NK-92 treated with Interleukin-12 subunit alpha and Interleukin-12 subunit beta, amount 100 ng/mL, for 24 hours (cell line): ENCODE measurements around the gene MYBPC1.
"Not testable (repeated sequence)": the region's sequence is repeated elsewhere in the genome, so short reads cannot be mapped to it uniquely, and the experiment has no call there.

ENCODE experiments used
- DNase-seq: peaks from one replicate; lab custom pipeline; 2025; lab: John Stamatoyannopoulos, UW

Gene MYBPC1, protein sequence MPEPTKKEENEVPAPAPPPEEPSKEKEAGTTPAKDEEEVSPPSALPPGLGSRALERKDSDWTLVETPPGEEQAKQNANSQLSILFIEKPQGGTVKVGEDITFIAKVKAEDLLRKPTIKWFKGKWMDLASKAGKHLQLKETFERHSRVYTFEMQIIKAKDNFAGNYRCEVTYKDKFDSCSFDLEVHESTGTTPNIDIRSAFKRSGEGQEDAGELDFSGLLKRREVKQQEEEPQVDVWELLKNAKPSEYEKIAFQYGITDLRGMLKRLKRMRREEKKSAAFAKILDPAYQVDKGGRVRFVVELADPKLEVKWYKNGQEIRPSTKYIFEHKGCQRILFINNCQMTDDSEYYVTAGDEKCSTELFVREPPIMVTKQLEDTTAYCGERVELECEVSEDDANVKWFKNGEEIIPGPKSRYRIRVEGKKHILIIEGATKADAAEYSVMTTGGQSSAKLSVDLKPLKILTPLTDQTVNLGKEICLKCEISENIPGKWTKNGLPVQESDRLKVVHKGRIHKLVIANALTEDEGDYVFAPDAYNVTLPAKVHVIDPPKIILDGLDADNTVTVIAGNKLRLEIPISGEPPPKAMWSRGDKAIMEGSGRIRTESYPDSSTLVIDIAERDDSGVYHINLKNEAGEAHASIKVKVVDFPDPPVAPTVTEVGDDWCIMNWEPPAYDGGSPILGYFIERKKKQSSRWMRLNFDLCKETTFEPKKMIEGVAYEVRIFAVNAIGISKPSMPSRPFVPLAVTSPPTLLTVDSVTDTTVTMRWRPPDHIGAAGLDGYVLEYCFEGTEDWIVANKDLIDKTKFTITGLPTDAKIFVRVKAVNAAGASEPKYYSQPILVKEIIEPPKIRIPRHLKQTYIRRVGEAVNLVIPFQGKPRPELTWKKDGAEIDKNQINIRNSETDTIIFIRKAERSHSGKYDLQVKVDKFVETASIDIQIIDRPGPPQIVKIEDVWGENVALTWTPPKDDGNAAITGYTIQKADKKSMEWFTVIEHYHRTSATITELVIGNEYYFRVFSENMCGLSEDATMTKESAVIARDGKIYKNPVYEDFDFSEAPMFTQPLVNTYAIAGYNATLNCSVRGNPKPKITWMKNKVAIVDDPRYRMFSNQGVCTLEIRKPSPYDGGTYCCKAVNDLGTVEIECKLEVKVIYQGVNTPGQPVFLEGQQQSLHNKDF

DNA sequence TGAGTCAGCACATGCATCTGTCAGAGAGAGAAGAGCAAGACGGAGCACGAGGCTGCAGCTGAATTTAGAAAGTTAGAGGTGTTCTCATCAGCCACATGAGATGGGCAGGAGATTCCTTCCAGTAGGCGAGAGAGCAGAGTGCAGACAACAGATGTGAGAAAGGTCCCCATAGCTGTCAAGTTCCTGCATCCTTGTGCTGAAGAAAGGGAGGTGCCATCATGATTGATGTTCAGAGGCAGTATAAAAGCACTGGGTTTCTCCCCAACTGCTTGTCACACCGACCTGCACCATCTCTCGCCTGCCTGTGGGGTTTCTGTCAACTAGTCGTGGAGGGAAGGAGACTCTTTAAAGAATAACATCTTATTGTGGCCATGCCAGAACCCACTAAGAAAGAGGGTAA lies at the start of gene MYBPC1:
TSS of gene MYBPC1 (plus strand) at position 272 of the 400 bp plus-strand sequence. CDS start at position 372, 100 bp downstream.
- DNase-seq, result no peak

DNA sequence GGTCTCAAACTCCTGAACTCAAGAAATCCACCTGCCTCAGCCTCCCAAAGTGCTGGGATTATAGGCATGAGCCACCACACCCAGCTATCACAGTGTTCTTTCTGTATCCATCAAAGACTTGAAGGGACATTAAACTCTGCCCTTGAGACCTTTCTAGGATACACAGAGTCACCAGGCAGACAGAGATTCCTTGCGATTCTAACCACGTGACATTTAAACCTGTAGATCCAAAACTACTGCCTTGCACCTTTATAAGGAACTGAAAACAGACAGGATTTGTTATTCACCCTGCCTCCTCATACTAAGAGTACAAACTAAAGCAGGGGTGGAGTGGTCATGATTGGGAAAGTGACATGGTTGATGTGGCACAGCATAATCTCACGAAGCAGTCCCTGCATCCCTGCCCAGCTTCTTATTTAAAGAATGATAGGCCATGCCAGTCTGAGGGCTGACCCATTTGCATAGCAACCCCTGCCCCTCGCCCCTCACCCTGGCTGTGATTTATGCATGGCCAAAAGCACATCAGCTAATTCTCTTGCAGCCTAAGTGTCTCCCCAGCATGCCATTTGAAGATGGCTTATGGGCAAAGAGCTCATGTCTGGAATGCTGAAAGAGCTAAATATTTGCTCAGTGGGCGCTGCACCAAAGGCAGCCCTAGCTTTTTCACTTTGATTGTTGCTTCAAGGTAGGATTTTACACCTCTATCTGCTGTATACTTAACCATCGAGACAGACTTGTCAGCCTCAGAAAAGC lies 43.2 kb upstream of the MYBPC1 start:
- DNase-seq, result no peak

DNA sequence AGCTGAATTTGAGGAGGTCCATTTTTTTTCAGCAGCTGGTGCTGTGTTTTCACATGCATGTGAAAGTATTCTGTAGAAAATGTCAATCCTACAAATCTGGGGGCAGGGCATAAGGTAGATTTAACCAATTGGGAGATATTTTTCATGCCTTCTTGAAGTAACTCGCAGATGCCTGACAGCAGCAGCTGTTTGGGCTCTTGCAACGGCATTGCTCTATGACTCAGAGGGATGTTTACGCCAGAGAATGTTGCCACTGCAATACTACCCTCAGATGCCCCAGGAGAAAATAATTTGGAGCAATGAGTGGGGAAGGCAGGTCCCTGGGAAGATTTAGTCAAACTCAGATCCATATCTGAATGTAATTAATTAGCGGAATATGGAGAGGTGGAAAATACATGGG lies 42.5 kb upstream of the MYBPC1 start:
- DNase-seq, result no peak

DNA sequence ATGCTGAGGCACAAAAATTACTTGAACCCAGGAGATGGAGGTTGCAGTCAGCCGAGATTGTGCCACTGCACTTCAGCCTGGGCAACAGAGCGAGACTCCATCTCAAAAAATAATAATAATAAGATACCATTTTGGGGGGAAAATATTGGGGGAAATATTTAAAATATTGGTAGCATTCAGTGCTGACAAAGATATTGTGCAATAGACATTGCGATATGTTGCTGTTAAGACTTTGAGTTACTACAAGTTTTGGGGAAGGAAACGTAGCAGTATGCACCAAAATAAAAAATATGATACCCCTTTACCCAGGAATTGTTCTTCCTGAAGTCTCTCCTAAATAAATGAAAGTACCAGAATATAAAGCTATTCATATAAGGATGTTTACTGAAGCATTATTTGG lies 37.7 kb upstream of the MYBPC1 start:
- no peak for DNase-seq

DNA sequence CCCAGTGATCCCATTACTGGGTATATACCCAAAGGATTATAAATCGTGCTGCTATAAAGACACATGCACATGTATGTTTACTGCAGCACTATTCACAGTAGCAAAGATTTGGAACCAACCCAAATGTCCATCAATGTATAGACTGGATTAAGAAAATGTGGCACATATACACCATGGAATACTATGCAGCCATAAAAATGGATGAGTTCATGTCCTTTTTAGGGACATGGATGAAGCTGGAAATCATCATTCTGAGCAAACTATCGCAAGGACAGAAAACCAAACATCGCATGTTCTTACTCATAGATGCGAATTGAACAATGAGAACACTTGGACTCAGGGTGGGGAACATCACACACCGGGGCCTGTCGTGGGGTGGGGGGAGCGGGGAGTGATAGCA lies 36.0 kb upstream of the MYBPC1 start:
- DNase-seq, result not testable (repeated sequence)

DNA sequence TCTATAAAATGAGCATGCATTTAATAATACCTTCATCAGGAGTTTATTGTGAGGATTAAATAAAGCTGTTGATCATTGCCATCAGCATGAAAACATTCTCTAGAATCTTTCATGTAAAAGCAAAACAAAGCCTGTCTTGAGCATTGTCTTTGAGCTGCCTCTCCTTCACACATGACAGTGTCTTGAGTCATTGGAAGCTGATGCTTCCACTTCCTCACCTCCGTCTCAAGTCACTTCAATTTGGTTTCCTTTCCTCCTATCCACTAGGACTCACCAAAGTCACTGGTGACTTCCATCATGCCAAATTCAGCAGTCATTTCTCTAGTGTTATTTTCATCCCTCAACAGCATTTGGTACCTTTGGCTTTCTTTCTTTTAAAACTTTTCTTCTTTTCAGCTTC lies 31.6 kb upstream of the MYBPC1 start:
- no peak for DNase-seq

DNA sequence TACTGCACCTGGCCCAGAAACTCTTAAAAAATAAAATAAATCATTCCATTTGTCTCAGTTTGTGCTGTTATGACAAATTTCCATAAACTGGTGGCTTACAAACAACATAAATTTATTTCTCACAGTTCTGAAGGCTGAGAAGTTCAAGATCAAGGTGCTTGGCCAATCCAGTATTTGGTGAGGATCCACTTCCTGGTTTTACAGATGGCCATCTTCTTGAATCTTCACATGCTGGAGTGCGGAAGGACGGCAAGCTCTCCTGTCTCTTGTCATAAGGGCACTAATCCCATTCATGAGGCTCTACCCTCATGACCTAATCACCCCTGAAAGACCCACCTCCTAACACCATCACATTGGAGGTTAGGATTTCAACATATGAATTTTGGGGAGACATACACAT lies 29.9 kb upstream of the MYBPC1 start:
- DNase-seq, result no peak

DNA sequence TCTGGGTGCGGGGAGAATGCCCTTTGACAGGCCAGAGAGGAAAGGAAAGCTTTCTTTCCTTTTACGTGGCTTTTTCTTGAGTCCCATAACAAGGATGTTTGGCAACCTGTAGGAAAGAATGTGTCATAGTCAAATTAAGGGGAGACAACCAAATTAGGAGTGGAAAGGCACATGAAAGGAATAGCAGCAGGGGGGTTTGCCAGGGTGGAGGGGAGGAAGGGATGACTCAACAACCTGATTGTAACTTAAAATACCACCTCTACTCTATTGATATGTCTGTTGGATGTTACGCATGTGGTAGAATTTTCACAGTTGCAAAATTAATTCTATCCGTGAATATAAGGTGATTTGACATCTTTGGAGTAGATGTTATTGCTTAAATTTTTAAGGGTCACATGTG lies 28.5 kb upstream of the MYBPC1 start:
- DNase-seq, result no peak

DNA sequence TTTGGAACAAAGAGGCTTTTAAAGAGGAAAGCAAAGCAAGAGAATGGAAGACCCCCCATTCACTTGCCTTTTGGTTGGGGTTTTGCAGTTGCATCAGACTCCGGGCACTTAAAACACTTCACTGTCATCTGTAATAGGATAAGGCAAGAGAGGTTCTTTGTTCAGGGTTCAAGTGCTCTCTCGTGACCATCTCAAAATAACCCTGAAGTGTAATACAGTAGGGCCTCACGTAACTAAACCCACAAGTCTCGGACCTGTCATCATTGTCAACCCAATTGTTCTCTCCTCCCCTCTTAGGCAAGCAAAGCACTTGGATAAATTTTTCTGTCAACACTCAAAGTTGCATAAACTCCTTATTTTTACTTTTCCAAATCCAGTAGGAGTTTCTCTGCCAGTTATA lies 26.9 kb upstream of the MYBPC1 start:
- no peak for DNase-seq

DNA sequence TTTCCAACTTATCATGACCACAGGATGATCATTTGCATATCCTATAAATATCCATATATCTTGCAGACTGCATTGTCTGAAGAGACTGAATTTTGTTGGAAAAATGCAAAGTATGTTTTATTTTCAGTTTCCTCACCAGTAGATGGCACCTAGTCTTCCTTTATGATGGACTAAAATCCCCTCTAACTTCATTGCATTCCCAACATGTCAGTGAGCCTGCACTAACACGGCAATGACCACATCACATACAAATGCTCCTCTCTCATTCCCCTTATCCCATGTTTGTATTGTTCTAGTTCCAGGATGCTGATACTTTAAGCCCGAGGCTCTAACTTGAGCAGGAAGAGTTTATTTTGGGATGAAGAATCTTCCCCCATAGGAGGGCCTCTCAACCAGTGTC lies 24.7 kb upstream of the MYBPC1 start:
- no peak for DNase-seq

DNA sequence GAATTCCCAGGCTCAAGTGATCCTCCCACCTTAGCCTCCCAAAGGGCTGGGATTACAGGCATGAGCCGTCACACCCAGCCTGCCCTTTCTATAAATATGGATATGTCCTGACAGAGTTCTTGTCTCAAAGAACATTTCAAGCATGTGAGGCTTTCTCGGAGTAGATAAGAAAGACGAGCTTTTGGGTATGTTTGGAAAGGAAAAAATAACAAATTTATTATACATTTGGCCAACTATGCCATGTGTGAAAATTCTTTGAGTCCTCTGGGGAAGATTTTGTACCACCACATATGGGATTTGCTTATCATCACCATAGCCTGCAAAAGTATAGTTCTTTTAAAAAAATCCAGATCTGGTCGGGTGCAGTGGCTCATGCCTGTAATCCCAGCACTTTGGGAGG lies 23.7 kb upstream of the MYBPC1 start:
- no peak for DNase-seq

DNA sequence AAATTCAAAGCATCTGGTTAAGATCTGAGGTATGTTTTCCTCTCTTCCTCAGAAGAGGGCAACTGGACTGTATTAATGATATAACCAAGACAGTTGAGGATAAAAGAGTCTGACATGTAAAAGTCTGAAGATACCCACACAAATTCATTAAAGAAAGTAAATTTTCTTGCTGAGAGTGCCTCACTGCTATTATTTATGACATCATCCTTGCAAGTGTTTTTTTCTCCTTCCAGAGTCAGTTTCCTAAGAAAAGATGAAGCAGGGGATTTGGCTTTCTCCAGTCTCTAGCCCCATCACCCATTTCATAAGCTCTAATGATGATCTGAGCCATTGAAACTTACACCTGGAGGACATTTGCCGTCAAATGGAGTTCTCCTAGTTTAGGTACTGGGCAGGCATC lies 21.0 kb upstream of the MYBPC1 start:
- no peak for DNase-seq

DNA sequence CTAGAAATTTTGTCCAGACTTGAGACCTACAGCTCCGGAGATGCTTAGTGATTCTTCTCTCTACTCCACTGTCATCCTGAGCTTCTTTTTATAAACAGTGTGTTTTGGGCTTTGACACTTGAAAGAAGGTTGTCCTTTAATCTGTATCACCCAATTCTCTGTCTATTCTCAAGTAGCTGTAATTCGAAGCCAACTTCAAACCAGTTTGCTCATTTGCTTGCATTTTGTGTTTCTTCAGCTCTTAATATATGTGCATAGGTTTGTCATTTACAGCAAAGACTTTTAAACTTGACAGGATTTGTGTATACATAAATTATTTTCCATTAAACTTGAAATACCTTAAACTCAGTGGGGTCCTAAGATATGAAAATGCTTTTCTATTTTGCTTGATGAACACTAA lies 16.4 kb upstream of the MYBPC1 start:
- no peak for DNase-seq

DNA sequence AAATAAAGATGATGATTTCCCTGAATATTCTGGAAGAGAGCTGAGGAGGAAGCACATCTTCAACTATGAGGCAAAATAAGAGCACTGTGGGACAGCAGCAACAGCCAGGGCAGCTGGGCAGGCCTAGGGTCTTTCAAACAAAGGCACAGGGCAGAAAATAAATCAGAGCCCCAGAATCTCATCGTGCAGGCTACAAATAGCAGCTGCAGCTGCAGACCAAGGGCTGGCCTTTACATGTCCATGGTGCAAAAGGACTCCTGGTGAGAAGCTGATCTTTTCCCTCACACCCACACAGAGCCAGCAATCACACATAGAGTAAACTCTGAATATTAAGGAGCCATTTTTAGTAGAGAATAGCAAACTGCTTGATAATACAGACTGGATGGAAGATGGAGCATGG lies 13.6 kb upstream of the MYBPC1 start:
- no peak for DNase-seq

DNA sequence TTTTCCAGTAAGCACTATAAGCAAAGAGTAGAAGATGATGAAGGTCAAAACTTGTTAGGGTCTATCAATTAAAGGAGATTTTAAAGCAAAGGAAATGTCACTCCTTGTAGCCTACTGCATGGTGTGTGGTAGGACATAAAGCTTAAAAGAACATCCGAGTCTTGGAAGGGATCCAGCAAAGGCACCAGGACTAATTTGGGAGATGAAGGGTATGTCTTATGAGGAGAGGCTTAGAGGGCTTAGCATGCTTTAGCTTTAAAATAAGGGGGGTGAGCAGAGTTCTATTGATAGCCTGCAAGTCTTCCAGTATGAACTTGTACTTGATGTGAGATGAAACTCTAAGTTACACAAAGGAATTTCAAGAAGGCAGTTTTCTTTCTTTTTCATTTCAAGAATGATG lies 11.8 kb upstream of the MYBPC1 start:
- no peak for DNase-seq

DNA sequence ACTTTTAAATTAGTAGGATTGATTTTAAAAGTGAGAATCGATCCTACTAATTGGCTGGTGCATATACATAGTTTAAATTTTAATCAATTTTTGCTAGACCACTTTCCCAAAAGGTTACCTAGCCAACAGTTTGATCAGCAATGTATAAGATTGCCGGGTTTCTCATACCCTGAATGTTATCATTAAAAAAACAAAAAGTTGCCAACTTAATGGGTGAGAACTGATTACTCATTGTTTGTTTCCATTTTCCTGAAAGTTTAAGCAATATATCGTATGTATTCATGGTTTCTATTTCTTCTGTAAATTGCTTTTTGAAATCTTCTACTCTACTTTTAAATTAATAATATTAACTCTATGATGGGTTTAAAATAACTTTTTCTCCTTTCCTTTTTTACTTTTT lies 4.4 kb upstream of the MYBPC1 start:
- no peak for DNase-seq

DNA sequence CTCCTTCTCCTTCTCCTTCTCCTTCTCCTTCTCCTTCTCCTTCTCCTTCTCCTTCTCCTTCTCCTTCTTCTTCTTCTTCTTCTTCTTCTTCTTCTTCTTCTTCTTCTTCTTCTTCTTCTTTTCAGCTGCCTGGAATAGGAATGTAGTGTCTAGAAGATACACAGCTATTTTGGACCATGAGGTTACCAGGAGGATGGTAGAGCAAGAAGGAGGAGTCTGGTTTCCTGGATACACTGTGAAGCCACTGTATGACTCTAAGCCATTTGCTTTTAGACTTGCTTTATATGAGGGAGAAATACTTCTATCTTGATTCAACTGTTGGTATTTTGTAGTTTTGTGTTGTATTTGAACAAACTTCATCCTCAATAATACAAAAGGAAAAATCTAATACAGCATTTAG lies 3.0 kb upstream of the MYBPC1 start:
- DNase-seq, result no peak

DNA sequence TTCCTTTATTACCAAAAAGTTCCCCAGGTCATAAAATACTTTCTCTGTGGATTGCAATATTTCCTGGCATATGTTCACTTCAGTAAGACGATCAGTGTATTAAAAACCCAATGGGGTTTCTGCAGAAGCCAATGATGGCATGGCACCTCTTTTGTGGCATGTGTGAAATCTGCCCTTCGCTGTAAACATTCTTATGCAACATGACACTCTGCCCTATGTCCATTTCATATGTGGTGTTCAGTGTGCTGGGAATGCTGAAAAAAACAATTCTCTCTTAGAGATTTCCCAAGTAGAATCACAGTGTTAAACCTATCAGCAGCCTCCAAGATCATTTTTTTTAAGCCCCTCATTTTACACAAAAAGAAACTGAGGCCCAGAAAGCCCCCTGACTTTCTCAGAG lies 2.3 kb upstream of the MYBPC1 start:
- DNase-seq, result no peak

DNA sequence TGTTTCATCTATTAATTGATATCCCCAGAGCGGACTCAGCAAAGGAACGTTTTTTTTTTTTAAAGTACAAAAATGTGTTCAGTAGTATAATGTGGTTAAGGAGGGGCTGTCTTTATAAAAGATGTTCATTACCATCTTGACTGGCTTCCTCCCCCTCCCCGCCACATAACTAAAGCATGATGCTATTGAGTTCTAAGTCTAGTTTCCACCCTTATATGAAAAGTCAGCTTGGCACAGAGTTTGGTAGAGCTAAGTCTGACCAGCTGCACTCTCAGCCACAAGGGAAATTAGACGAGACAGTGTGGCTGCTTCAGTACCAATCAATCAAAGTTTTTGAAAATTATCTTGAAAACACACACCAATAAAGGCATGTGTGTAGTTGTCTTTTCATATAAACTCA lies 1.9 kb upstream of the MYBPC1 start:
- no peak for DNase-seq

DNA sequence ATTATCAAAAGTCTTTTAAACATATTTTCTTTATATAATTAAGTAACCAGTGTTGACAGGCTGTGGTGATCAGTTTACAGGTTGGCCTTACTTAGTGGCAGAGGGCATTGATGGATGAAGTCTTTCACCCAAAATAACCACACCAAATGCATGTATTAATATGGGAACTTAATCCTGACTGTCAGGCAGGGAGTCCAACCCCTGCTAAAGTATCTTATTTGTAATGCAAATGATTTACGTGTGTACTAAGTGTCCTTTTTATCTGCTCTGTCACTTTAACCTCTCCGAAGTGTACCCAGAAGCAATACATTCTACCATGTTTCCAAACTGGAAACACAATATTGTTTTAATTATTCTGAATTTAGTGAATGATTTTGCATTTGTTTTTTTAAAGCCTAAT lies 1.4 kb downstream of the MYBPC1 start:
- DNase-seq, result no peak

DNA sequence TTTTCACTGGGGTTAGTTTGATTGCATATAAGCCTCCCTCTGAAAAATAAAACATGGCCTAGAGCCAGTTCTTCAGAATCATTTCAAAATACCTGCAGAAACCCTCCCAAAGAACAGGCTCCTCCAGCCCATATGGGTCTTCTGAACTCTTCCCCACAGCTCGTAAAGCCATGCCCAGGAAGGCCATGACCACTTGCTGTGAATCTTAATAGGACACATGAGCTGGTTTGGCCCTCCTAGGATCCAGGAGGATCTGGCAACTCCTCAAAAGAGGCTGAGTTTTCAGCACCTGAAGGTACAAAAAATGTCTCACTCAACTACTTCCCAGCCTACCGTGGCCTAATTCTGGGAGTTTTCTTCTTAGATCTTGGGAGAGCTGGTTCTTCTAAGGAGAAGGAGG lies 2.4 kb downstream of the MYBPC1 start:
- DNase-seq, result no peak

DNA sequence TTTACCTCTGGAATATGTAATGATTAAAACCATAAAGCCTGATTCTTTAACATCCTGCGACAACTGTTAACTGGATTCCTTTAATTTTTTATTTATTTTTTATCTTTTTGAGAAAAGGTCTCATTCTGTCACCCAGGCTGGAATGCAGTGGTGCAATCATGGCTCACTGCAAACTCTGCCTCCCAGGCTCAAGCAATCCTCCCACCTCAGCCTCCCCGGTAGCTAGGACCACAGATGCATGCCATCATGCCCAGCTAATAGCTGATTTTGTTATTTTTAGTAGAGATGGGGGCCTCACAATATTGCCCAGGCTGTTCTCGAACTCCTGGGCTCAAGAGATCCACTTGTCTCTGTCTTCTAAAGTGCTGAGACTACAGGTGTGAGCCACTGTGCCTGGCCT lies 3.7 kb downstream of the MYBPC1 start:
- no peak for DNase-seq
